Measurements from ENCODE around the gene CCT6B. TPM values are rescaled to one million over a fixed set of nuclear protein-coding genes. Genes with fewer than 3 reads are reported as not detected.
A peak's percentile ranks its signal among the peaks of the same experiment; 100 is the strongest.

Gene CCT6B
- total and polyA plus RNA-seq, 2 of the 13 experiments (the other 11 are each of a cell fraction or from before 2014, with no cell fraction given): 0.41 to 1.4 TPM

GRCh38 chr17:34980681-34981537, 19.6 kb upstream of the CCT6B start (continued):
- no peak for TF ChIP-seq ZHX1 (CRISPR knock-in tag; IDR thresholded peaks at IDR 0.05; ENCODE audit: low read depth)
- no peak for TF ChIP-seq ZNF598 (CRISPR knock-in tag; IDR thresholded peaks at IDR 0.05; ENCODE audit: borderline replicate concordance)
- no peak for TF ChIP-seq HOXD1 (CRISPR knock-in tag; IDR thresholded peaks at IDR 0.05)
- TF ChIP-seq CBX2 (IDR thresholded peaks at IDR 0.05; ENCODE audit: low read depth, low read length): no peak
- TF ChIP-seq CBX2 (CRISPR knock-in tag; IDR thresholded peaks at IDR 0.05; ENCODE audit: low read depth): no peak
- TF ChIP-seq BRCA1 (CRISPR knock-in tag; IDR thresholded peaks at IDR 0.05): no peak
- 0 out of 2 replicates have a peak, but pooled peaks have one; percentile 60 for TF ChIP-seq E2F1 (CRISPR knock-in tag; IDR thresholded peaks at IDR 0.05)
- no peak for TF ChIP-seq ZBTB1 (CRISPR knock-in tag; IDR thresholded peaks at IDR 0.05; ENCODE audit: borderline replicate concordance)
- no peak for TF ChIP-seq SMARCC2 (IDR thresholded peaks at IDR 0.05)
- TF ChIP-seq PAF1 (CRISPR knock-in tag; IDR thresholded peaks at IDR 0.05): no peak
- no peak; the same call in 1 of the 2 replicates for TF ChIP-seq ISX (CRISPR knock-in tag; conservative IDR thresholded peaks at IDR 0.05)
- no peak for TF ChIP-seq ZNF678 (CRISPR knock-in tag; IDR thresholded peaks at IDR 0.05)
- no peak for TF ChIP-seq GTF2F1 (IDR thresholded peaks at IDR 0.05; ENCODE audit: low read length)
- peak; percentile 9; the same call in 1 of the 2 replicates for TF ChIP-seq ZNF788 (CRISPR knock-in tag; IDR thresholded peaks at IDR 0.05; ENCODE audit: borderline replicate concordance)
- no peak for TF ChIP-seq FOXJ3 (CRISPR knock-in tag; IDR thresholded peaks at IDR 0.05; ENCODE audit: borderline replicate concordance)
- no peak for TF ChIP-seq SP2 (CRISPR knock-in tag; IDR thresholded peaks at IDR 0.05)
- TF ChIP-seq ZFX (CRISPR knock-in tag; IDR thresholded peaks at IDR 0.05; ENCODE audit: low read depth): peak; percentile 83; the same call in 1 of the 2 replicates
- no peak for TF ChIP-seq SRSF4 (IDR thresholded peaks at IDR 0.05; ENCODE audit: low read depth, low read length, poor library complexity, severe bottlenecking)
- no peak for TF ChIP-seq HNF4A (CRISPR knock-in tag; IDR thresholded peaks at IDR 0.05)
- no peak for TF ChIP-seq PHF21A (CRISPR knock-in tag; IDR thresholded peaks at IDR 0.05)
- TF ChIP-seq NCOA1 (CRISPR knock-in tag; IDR thresholded peaks at IDR 0.05): peak; percentile 82; the same call in 1 of the 2 replicates
- TF ChIP-seq MAFG (CRISPR knock-in tag; IDR thresholded peaks at IDR 0.05): no peak
- 0 out of 2 replicates have a peak, but pooled peaks have one; percentile 50 for TF ChIP-seq LBX2 (CRISPR knock-in tag; IDR thresholded peaks at IDR 0.05; ENCODE audit: borderline replicate concordance)
- TF ChIP-seq ZNF772 (CRISPR knock-in tag; IDR thresholded peaks at IDR 0.05): peak; percentile 29; the same call in 1 of the 2 replicates
- TF ChIP-seq ZNF567 (CRISPR knock-in tag; IDR thresholded peaks at IDR 0.05; ENCODE audit: borderline replicate concordance): no peak
- TF ChIP-seq ZNF724P (CRISPR knock-in tag; IDR thresholded peaks at IDR 0.05; ENCODE audit: borderline replicate concordance): no peak
- no peak for TF ChIP-seq ZIK1 (CRISPR knock-in tag; IDR thresholded peaks at IDR 0.05; ENCODE audit: borderline replicate concordance, low read depth)
- no peak for TF ChIP-seq ADNP (CRISPR knock-in tag; IDR thresholded peaks at IDR 0.05)
